GM12891 (cell line): Measurements from ENCODE around the gene DCTN5.

Experiments used
- DNase-seq: peaks from one replicate; pipeline ENCODE4 v3.0.0; 2011; ENCODE audit warnings: low spot score; ENCODE audit not compliant: insufficient read length
- FAIRE-seq: peaks from 2 replicates; lab custom pipeline; 2011; peaks lifted over from hg19 to GRCh38; lab: Jason Lieb, UNC
- PAX5 ChIP-seq: IDR thresholded peaks from 2 replicates; pipeline ENCODE4 v1.6.1; 2011; ENCODE audit warnings: low read length, moderate library complexity, mild to moderate bottlenecking; ENCODE audit not compliant: insufficient read depth, severe bottlenecking
- POLR2A ChIP-seq: IDR thresholded peaks from 2 replicates; pipeline ENCODE4 v1.6.1; 2011; ENCODE audit warnings: low read depth, low read length, control low read depth
- POLR2AphosphoS5 ChIP-seq: IDR thresholded peaks from 2 replicates; pipeline ENCODE4 v1.6.1; 2011; ENCODE audit warnings: low read depth, low read length, control low read depth
- POU2F2 ChIP-seq: IDR thresholded peaks from 2 replicates; pipeline ENCODE4 v1.6.1; 2011; ENCODE audit warnings: low read depth, mild to moderate bottlenecking, control low read depth, low read length, moderate library complexity
- SPI1 ChIP-seq: IDR thresholded peaks from 2 replicates; pipeline ENCODE4 v1.6.1; 2011; ENCODE audit warnings: low read depth, low read length, control low read depth
- TAF1 ChIP-seq: IDR thresholded peaks from 2 replicates; pipeline ENCODE4 v1.6.1; 2011; ENCODE audit warnings: low read depth, low read length, control low read depth

The DCTN5 gene

GRCh38 chr16:23691483-23692189 is 50.4 kb downstream of the DCTN5 start:
- no peak for FAIRE-seq
- TF ChIP-seq TAF1 (no peak), POLR2A (no peak), POLR2AphosphoS5 (no peak), POU2F2 (no peak)
- DNase-seq, result no peak

GRCh38 chr16:23692190-23692837 is 51.0 kb downstream of the DCTN5 start:
- no peak for TF ChIP-seq POLR2AphosphoS5
- no peak for TF ChIP-seq POLR2A
- TF ChIP-seq PAX5, result no peak
- no peak for TF ChIP-seq POU2F2
- no peak for TF ChIP-seq SPI1
- no peak for TF ChIP-seq TAF1
- DNase-seq, result no peak
- no peak for FAIRE-seq

- FAIRE-seq, result no peak
- DNase-seq, result no peak
- TF ChIP-seq TAF1 (no peak), SPI1 (no peak)
These were observed 53.0 kb downstream of the DCTN5 start for GRCh38 chr16:23694265-23694643.

GRCh38 chr16:23694644-23695373 is 53.5 kb downstream of the DCTN5 start:
- DNase-seq (no peak), FAIRE-seq (no peak)
- TF ChIP-seq SPI1, result no peak
- TF ChIP-seq POLR2A, result no peak
- TF ChIP-seq TAF1, result no peak
- TF ChIP-seq PAX5, result no peak
- TF ChIP-seq POU2F2, result no peak
- no peak for TF ChIP-seq POLR2AphosphoS5

GRCh38 chr16:23695756-23696155 is 54.5 kb downstream of the DCTN5 start:
- FAIRE-seq, result no peak
- TF ChIP-seq POLR2AphosphoS5, result no peak
- no peak for TF ChIP-seq SPI1
- no peak for TF ChIP-seq POLR2A
- no peak for TF ChIP-seq PAX5
- TF ChIP-seq POU2F2, result no peak
- TF ChIP-seq TAF1, result no peak
- no peak for DNase-seq

- TF ChIP-seq POLR2AphosphoS5 (no peak), POLR2A (no peak), TAF1 (no peak), PAX5 (no peak), POU2F2 (no peak), SPI1 (peak; percentile 57)
- FAIRE-seq (no peak), DNase-seq (no peak)
These were observed 57.8 kb downstream of the DCTN5 start for GRCh38 chr16:23699100-23699499.

GRCh38 chr16:23700093-23700492 is 58.8 kb downstream of the DCTN5 start:
- no peak for FAIRE-seq
- no peak for DNase-seq

GRCh38 chr16:23700509-23700908 is 59.2 kb downstream of the DCTN5 start:
- FAIRE-seq, result no peak
- no peak for DNase-seq
- no peak for TF ChIP-seq POLR2A
- no peak for TF ChIP-seq TAF1

More at GRCh38 chr16:23700093-23700492, 58.8 kb downstream of the DCTN5 start:
- TF ChIP-seq SPI1 (no peak), POLR2AphosphoS5 (no peak), PAX5 (no peak), POU2F2 (no peak), POLR2A (no peak), TAF1 (no peak)

- DNase-seq, result no peak
- TF ChIP-seq SPI1 (no peak), POLR2AphosphoS5 (no peak), PAX5 (no peak), TAF1 (no peak), POU2F2 (no peak), POLR2A (no peak)
- no peak for FAIRE-seq
These were observed 59.8 kb downstream of the DCTN5 start for GRCh38 chr16:23701045-23701444.
